ENCODE data around the gene EFNA2.

- TF ChIP-seq CTCF (IDR thresholded peaks at IDR 0.05 in 4 of 5, conservative IDR thresholded peaks at IDR 0.05 in 1 of 5) (peak; percentile 76 to 96 (median 92)), POLR2A (IDR thresholded peaks at IDR 0.05) (no peak)
Observed at GRCh38 chr19:1279782-1280341, 5.8 kb upstream of the EFNA2 start.

Data from gastrocnemius medialis (tissue), 4 donors.